ENCODE measurements around the gene TUBA3E.
"Not testable (repeated sequence)": the region's sequence is repeated elsewhere in the genome, so short reads cannot be mapped to it uniquely, and the experiment has no call there.

- not testable (repeated sequence) for TF ChIP-seq POLR2A, CTCF, POLR2AphosphoS5 (IDR thresholded peaks at IDR 0.05)
These were observed 23.4 kb downstream of the TUBA3E start for GRCh38 chr2:130174866-130175265.
